Measurements from ENCODE around the gene ZNF326.
"Not testable (repeated sequence)": the region's sequence is repeated elsewhere in the genome, so short reads cannot be mapped to it uniquely, and the experiment has no call there.

The ZNF326 gene

DNA sequence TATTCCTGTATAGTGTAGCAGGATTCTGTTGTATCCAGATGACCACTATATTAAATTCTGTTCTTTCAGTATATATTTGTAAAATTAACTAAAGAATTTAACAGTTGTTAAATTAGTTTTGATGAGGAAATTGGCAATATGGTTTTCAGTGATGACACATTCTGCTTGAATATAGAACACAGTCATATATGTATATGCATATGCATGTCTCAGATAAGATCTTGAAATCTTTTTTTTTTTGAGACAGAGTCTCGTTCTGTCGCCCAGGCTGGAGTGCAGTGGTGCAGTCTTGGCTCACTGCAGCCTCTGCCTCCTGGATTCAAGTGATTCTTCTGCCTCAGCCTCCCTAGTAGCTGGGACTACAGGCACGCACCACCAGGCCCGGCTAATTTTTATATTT is 2.2 kb downstream of the ZNF326 start:
- DNase-seq (ENCODE audit: low read depth) = not testable (repeated sequence)

DNA sequence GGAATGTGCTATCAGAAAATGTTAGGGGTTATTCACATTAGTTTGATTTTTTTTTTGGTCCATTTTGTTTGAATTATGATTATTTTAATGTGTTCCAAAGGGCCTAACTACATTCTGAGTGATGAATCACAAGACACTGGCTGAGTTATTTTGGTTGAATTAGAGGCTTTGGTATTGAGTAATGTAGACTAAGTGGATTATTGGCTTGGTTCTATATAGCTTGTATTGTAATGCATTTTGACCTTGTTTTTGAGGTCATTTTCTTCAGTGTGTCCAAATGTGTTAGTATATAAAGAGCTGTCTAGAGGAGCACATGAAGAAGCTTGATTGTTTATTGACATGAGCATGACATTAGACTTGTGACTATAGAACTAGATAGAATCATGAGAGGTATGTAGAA is 3.4 kb downstream of the ZNF326 start:
- no peak for DNase-seq (ENCODE audit: low read depth)

GRCh38 chr1:89999208-89999607 is 4.3 kb downstream of the ZNF326 start:
- DNase-seq (ENCODE audit: low read depth) = no peak

- DNase-seq (ENCODE audit: low read depth) = no peak
Measured at GRCh38 chr1:89999628-90000027, 4.7 kb downstream of the ZNF326 start.

DNA sequence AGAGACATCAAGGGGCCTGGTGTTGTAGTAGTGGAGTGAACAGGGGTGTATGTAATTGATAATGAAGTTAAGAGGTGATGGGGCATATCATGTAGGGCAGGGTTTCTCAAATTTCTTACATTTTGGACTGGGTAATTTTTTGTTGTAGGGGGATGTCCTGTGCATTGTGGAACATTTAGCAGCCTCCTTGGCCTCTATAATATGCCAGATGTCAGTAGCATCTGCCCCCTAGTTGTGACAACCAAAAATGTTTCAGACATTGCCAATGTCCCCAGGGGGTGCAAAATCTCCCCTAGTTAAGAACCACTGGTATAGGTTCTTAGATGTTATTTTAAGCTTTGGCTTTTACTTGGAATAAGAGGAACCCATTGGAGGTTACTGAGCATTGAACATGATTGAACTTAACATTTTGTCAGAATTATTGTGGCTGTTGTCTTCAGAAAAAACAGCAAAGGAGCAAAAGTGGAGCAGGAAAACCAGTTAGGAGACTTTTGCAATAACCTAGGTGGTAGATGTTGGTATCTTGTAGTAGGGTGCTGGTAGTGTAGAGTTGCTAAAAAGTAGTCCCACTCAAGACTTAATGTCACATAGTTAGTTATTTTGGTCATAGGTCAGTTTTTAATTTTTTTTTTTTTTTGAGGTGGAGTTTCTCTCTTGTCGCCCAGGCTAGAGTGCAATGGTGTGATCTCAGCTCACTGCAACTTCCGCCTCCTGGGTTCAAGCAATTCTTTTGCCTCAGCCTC is 6.2 kb downstream of the ZNF326 start:
- no peak for DNase-seq (ENCODE audit: low read depth)

- DNase-seq (ENCODE audit: low read depth) = no peak
Measured at GRCh38 chr1:90007979-90008404, 13.1 kb downstream of the ZNF326 start.

DNA sequence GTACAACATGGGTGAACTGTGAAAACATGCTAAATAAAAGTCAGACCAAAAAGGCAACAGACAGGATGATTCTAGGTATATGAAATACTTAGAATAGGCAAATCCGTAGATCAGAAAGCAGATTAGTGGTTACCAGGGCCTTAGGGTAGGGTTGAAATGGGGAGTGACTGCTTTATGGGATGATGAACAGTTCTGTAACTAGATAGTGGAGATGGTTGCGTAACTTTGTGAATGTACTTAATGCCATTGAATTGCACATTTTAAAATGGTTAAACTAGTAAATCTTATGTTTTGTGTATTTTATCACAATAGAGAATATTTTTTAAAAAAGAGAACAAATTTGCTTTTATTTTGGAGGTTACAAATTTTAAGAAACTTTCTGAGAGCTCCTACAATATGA is 17.4 kb downstream of the ZNF326 start:
- no peak for DNase-seq (ENCODE audit: low read depth)

DNA sequence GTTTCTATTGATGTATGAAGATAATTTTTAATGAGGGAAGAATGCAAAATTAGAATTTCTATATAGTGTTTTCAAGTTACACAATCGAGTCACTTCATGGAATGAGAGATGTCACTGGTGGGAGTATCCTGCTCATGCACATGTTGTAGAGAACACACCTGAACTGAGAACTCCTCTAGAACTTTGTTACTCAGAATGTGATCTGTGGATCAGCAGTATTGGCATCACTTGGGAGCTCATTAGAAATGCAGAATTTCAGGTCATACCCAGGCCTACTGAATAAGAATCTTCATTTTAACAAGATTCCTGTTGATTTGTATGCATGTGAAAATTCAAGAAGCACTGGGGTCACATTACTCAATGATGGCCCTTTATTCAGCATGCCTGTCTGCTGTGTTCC is 28.8 kb downstream of the ZNF326 start:
- no peak for DNase-seq (ENCODE audit: low read depth)

DNA sequence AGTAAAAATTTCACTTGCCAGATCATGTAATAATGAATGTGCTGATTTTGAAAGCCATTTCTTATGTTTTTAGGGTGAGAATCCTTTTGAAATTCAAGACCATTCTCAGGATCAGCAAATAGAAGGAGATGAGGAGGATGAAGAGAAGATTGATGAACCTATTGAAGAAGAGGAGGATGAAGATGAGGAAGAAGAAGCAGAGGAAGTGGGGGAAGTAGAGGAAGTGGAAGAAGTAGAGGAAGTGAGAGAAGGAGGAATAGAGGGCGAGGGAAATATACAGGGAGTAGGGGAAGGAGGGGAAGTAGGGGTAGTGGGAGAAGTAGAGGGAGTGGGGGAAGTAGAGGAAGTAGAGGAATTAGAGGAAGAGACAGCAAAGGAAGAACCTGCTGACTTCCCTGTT is 32.4 kb downstream of the ZNF326 start:
- DNase-seq (ENCODE audit: low read depth) = no peak

- no peak for DNase-seq (ENCODE audit: low read depth)
Measured at GRCh38 chr1:90039652-90040051, 44.7 kb downstream of the ZNF326 start.

GRCh38 chr1:90043586-90043985 is 48.7 kb downstream of the ZNF326 start:
- no peak for DNase-seq (ENCODE audit: low read depth)

GRCh38 chr1:90044346-90044745 is 49.4 kb downstream of the ZNF326 start:
- no peak for DNase-seq (ENCODE audit: low read depth)

DNA sequence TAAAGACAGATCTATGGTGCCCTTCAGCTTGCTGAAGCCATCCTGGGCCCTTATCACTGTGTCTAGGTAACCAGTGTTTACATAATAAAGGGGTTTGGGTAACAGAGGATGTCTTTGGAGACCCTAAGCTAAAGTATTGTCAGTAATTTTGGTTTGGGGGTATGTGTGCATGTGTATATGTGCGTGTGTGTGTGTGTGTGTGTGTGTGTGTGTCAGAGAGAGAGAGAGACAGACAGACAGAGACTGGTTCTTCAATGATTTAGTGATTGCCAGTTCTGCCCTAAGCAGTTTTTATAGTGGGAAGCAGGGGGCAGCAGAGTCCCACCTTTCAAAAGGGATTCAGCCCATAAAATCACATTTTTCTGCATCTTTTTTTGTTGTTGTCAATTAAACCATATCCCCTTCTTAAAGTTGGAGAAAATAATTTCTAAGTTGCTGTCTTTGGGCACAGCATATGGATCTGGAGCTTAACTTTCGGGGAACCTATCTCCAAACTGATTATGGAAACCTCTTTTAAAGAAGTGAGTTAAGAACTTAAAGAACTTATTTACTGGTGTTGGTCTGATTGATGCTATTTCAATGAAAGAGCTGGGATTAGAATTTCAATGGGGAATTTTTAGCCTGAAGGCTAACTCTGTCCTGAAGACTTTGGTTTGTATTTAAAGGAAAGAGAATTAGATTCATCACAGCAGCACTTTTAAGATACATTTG is 51.1 kb downstream of the ZNF326 start:
- peak; percentile 1 for DNase-seq (ENCODE audit: low read depth)

DNA sequence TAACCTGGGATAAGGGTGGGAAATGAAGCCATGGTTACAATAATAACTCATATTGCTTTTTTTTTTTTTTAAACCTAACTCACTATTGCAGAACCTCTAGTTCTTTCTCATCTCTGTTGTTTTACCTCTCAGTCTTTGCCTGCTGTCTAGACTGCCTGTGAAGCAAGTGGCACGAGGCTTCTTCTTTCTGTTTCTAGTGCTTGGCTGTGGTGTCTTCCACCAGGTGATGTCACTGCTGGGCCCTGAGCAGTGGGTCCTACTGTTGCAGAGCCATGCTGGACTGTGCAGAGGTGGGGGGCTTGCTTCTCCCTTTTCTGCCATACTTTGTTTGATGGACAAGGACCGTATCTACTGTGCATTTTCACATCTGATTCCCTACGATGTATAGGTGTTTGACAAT is 51.7 kb downstream of the ZNF326 start:
- no peak for DNase-seq (ENCODE audit: low read depth)

DNA sequence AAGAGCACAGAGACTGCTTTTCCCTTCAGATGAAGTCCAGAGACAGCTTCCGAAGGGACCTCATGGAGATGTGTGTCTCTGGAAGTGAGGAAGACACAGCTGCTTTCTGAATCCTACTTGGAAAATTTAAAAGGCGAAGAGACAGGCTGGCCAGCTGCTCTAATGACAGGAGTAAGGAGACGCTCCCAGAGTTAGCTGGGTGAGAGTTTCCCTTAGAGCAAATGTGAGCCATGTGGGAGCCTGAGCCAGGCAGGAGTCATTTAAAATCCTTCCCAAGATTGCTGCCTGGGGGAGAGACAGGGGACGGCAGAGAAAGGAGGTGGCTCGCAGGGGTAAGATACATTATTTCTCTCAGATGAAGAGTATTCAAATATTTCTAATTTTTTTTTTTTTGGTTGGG is 53.1 kb downstream of the ZNF326 start:
- no peak for DNase-seq (ENCODE audit: low read depth)

DNA sequence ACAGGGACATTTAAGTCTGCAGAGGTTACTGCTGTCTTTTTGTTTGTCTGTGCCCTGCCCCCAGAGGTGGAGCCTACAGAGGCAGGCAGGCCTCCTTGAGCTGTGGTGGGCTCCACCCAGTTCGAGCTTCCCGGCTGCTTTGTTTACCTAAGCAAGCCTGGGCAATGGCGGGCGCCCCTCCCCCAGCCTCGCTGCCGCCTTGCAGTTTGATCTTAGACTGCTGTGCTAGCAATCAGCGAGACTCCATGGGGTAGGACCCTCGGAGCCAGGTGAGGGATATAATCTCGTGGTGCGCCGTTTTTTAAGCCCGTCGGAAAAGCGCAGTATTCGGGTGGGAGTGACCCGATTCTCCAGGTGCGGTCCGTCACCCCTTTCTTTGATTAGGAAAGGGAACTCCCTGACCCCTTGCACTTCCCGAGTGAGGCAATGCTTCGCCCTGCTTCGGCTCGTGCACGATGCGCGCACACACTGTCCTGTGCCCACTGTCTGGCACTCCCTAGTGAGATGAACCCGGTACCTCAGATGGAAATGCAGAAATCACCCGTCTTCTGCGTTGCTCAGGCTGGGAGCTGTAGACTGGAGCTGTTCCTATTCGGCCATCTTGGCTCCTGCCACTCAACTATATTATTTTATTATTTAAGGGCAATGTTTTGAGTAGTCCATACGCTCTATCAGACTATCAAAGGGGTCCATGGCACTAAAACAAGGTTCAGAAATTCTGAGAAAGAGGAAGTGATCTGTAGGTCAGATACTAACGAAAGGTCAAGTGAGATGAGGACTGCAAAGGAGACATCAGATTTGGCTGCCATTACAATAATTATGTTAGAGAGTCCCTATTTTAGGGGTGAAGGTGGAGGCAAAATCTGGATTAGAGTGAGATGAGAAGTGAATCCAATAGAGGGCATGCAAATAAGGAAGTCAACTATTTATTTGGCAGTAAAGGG is 68.1 kb downstream of the ZNF326 start:
- DNase-seq (ENCODE audit: low read depth) = not testable (repeated sequence)

- DNase-seq (ENCODE audit: low read depth) = not testable (repeated sequence)
Measured at GRCh38 chr1:90064109-90064508, 69.2 kb downstream of the ZNF326 start.

GRCh38 chr1:90067194-90067931 is 72.5 kb downstream of the ZNF326 start:
- no peak for DNase-seq (ENCODE audit: low read depth)

DNA sequence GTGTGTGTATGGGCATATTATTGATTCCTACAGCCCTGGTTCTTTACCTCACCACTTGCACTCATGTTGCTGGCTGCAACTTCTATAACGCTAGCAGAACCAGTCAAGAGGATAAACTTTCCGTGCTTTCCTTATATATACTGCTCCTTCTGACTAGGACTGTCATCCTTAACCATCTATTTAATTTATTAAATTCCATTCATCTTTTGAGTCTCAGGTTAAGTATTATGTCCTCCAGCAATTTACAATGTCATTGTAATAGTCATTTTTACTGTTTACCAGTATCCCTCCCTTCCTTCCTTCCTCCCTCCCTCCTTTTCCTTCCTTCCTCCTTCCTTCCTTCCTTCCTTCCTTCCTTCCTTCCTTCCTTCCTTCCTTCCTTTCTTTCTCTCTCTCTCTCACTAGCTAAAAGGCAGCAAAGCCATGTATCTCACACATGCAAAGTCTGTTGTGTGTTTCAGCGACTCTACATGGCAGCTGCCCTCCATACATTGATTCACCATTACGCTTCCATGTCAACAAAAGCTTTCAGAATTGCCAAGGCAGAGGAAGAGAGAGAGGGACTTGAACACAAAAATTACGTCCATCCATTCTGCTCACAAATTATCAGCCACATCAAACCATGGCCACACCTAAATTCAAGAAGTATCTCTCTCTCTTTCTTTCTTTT is 73.8 kb downstream of the ZNF326 start:
- DNase-seq (ENCODE audit: low read depth) = no peak

GRCh38 chr1:90074137-90074536 is 79.2 kb downstream of the ZNF326 start:
- DNase-seq (ENCODE audit: low read depth) = no peak

DNA sequence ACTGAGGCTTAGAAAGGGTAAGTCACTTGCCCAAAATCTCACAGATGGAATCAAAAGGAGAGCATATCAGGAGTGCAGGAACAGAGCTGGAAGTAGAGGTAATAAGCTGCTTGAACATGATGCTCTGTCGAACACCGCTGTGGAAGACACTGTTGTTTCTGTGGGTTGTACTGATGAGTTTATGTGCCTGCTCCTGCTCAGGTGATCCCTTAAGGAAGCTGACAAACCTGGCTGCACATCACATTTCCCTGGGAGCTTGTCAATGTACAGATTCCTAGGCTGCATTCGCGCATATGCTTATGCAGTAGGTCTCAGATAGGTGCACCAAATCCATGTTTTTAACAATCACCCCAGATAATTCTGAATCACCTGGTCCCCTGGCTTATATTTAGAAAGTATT is 79.7 kb downstream of the ZNF326 start:
- no peak for DNase-seq (ENCODE audit: low read depth)
